GM19238 (cell line): Measurements from ENCODE around the gene RIF1.
"Not testable (repeated sequence)": the region's sequence is repeated elsewhere in the genome, so short reads cannot be mapped to it uniquely, and the experiment has no call there.

Source experiments
- DNase-seq: peaks from one replicate; pipeline ENCODE4 v3.0.0; 2011; ENCODE audit warnings: low spot score; ENCODE audit not compliant: insufficient read length

Gene RIF1

DNA sequence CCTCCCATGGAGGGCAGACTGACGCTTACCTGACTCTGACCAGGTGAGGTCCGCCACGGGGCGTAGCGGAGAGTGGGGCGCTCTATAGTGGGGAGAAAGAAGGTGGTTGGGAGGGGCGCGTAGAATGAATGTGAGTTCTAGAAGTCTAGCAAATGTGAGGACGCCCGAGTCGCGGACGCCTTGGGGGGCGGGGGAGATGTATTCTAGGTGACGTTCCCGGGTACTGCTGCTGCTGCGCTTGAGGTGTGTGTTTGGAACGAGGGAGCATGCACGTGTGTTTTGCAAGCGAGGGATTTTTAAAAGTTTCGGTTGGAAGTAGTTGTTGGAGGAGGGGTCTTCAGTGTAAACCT is 758 bp downstream of the RIF1 start:
- peak; percentile 32 for DNase-seq

DNA sequence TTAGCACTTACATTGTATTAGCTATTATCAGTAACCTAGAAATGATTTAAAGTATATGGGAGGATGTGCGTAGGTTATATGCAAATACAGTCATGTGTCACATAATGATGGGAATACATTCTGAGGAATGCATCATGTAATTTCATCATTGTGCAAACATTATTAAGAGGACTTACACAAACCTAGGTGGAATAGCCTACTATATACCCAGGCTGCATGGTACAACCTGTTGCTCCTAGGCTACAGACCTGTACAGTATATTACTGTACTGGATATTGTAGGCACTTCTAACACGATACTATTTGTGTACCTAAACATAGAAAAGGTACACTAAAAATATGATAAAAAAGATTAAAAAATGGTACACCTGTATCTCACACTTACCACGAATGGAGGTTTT is 7.9 kb downstream of the RIF1 start:
- no peak for DNase-seq

DNA sequence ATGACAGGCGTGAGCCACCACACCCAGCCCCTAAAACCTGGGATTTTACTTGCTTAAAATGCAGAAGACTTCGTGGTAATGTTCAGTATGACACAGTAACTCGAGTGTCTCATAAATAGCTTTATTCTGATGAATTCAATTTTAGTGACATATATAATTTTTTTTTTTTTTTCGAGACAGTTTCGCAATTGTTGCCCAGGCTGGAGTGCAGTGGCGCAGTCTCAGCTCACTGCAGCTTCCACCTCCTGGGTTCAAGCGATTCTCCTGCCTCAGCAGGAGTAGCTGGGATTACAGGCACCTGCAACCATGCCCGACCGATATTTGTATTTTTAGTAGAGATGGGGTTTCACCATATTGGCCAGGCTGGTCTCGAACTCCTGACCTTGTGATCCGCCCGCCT is 12.0 kb downstream of the RIF1 start:
- DNase-seq: not testable (repeated sequence)

DNA sequence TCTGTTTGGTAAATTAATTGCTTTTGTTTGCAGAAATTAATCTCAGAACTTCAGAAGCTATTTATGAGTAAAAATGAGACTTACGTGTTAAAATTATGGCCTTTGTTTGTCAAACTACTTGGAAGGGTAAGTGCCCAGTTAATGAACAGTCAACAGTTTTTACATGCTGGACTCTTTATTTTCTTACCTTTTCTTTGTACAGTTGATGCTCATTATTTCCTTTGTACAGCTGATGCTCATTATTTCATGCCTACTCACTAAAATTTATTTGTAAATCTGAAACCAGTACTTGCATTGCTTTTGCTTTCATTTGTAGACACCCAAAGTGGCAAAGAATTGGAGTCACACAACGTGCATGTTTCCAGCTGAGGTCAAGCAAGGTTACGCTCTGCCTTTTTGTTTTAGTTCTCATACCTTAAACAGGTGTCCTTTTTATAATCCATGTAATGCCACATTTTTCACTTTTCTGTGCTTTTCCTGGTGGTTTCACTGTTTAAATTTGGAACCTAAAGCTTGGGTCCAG is 13.3 kb downstream of the RIF1 start:
- peak; percentile 9 for DNase-seq

DNA sequence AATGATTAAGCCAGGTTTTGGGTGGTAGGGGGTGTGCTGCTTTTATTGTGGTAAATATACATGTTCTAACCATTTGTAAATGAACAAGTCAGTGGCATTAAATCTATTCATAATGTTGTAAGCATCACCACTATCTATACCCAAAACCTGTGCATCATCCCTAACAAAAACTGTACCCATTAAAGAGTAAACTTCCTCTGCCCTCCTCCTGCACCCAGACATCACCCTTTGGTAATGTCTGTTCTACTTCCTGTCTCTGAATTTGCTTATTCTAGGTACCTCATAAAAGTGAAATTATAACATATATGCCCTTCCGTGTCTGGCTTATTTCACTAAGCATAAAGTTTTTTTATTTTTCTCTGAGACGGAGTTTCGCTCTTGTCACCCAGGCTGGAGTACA is 14.1 kb downstream of the RIF1 start:
- no peak for DNase-seq

DNA sequence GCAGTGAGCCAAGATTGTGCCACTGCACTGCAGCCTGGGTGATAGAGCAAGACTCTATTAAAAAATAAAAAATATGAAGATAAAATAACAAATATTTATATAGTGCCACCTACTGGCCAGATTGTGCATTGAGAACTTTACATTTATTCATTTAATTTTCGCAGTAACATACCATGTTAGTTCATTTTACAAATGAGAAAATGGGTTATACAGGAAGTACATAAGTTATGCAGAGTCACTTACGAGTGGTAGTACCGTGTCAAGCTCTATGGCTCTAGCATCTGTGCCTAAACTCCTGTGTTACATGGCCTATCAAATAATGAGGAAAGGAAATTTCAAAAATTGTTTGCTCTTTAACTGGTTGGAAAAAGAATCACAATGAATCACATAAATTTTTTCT is 27.9 kb downstream of the RIF1 start:
- no peak for DNase-seq

DNA sequence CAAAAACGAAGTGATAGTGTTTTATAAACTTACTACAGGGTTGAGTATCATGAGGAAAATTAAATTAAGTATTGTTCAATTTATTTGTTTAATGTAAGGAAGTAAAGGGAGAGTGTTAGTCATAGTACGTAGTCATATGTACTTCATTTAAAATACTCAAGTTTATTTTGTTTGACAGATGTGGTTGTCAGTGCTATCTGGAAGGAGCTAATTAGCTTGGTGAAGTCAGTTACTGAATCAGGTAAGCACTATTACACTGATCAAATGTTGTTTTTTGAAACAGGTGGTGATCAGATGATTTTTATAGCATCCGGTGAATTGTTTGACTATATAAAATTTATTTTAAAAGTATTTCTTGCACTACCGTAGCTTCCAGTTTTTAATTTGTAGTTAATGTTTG is 28.8 kb downstream of the RIF1 start:
- no peak for DNase-seq

DNA sequence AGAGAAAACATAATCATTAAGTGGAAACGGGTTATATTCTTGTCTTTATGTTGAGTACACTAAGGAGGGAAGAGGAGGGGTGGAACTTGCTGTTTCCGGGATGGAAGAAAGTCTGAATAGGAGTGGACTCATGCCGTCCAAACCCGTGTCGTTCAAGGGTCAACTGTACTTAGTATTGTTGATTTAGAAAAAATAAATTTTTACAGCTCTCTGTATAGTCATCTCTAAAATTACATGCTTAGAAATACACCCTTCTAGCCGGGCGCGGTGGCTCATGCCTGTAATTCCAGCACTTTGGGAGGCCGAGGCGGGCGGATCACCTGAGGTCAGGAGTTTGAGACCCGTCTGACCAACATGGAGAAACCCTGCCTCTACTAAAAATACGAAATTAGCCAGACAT is 29.4 kb downstream of the RIF1 start:
- no peak for DNase-seq

DNA sequence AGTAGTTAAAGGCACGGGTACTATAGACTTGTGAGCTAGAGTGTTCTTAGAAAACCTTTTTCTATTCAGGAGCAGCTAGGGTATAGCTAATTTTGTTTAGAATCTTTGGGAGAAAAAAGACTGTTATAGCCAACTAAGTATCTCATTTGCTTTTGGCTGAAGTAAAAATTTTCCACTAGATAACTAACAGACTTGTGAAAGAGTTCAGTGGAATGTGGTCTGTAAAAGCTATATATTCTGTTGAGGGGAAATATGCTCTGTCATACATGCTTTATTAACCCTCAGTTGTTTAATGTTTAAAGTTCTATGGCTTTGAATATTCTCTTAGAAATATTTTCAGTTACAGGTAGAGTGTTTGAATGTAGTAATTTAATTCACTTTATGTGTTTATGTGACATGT is 49.7 kb downstream of the RIF1 start:
- DNase-seq: no peak

DNA sequence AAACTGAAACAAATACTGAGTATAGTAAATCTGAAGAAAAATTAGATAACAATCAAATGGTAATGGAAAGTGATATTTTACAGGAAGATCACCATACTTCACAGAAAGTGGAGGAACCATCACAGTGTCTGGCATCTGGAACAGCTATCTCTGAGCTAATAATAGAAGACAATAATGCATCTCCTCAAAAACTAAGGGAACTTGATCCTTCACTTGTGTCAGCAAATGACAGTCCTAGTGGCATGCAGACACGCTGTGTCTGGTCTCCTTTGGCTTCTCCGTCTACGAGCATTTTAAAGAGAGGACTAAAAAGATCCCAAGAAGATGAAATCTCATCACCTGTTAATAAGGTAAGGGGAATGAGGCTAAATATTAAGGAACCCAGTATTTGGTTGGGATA is 56.1 kb downstream of the RIF1 start:
- no peak for DNase-seq

DNA sequence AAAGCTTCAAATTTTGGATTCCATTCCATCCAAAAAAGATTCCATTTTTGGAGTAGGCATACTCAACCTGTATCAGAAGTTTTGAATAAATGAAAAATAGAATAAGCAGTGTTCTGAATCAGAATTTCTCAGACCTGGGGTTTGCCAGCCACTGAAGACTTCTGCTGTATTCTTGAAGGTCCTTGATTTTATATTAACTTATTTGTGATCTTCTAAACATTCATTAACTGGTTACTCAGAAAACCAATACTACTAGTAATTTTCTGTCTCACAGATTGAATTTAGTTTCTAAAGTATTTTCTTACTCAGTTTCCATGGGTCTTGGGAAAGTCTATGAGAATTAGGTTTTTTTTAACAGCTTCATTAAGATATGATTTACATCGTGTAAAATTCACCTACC is 60.9 kb downstream of the RIF1 start:
- DNase-seq: no peak

DNA sequence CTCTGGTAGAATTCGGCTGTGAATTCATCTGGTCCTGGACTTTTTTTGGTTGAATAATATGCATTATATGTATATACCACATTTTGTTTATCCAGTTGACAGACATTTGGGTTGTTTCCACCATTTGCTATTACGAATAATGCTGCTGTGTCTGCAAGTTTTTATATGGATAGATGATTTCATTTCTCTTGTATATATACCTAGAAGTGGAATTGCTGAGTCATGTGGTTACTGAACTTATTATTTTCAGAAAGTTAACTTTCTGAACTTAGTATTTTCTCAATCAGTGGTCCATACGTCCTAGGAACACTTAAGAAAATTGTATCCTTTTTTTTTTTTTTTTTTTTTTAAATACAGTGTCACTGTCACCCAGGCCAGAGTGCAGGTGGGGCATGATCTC is 63.3 kb downstream of the RIF1 start:
- no peak for DNase-seq

DNA sequence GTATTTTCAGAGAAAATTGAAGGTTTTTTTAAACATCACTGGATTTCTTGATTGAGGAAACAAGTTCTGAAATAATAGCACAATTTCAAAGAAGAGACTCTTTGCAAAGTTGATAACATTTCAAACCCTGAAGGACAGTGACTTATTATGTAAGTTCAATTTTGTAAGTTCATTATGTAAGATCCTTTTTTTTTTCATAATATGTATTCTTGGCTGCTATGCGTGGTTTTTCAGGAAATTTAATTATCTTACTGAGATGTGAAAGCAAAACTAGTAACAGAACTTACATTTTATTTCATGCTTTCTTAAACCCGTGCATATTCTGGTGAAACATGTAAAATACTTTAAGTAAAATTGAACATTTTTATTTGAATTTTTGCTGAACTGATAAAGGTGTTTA is 65.4 kb downstream of the RIF1 start:
- no peak for DNase-seq

DNA sequence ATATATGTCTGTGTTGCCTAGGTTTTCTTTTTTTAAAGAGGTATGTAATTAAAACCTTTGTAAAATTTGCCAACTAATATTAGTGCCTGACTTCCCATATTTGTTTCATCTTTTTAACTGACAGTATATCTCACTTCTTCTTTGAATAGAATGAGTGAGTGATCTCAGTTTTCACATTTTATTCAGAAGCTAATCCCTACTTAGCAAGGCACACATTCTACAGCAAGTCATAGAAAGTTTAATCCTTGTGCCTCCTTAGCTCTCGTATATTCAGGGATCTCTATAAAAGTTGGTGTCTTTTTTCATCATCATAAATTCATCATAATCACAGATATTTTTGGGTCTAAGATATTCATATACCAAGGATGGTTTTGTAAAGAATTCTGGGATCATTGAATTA is 66.6 kb downstream of the RIF1 start:
- DNase-seq: no peak

DNA sequence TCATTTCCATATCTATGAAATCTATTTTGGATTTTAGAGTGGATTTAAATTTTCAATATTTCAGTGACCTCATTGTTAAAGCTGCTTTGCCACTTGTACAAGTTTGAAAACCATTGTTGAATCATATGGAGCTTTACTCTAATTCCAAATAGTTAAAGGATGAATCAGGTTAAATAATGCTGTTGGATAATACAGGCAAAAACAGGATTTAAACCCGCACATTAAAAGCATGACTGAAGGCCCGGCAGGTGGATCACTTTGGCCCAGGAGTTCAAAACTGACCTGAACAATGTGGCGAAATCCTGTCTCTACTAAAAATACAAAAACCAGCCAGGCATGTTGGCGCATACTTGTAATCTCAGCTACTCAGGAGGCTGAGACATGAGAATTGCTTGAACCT is 68.3 kb downstream of the RIF1 start:
- DNase-seq: no peak

DNA sequence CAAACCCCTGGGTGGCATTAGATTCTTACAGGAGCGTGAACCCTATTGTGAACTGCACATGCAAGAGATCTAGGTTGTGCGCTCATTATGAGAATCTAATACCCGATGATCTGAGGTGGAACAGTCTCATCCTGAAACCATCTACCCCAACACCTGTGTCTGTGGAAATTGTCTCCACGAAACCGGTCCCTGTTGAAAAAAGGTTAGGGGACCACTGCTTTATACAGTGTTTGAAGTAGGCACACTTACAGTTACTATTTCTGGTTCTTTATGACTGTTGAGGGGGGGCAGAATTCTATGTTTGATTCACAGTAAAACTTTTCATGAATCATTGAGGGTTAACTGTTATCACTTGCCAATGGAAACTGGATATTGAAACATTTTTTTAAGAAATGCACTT is 72.0 kb downstream of the RIF1 start:
- no peak for DNase-seq

DNA sequence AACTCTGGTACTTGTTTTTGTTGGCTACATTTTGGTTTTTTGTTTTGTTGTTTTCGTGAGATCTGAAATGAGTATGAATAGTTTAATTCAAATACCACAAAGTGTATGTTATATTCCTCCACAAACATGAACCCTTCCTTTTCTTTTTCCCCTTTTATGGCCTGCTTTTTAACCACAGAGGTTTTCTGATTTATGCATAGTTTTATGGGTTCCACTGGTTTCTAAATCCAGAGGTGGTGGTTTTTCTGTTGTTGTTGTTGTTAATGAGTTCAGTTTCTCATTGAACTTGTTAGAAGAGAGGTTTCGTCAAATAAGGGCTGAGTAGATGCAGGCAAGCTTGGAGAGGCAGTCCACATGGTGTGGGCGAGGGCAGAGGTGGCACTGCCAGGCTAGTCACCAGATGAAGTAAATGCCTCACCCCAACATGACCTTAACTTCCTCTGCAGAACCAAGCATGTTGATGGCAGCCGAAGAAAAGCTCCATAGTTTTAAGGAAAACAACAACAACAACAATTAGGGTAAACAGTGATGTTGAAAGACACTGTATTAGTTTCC is 72.5 kb downstream of the RIF1 start:
- no peak for DNase-seq

DNA sequence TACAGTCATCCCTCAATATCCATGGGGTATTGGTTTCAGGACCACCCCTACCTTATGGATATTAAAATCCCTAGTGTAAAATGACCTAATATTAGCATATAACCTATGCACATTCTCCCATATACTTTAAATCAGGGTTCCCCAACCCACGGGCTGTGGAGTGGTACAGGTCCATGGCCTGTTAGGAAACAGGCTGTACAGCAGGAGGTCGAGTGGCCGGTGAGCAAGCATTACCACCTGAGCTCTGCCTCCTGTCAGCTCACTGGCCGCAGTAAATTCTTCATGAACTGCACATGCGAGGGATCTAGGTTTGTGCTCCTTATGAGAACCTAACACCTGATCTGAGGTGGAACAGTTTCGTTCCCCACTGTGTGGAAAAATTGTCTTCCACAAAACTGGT is 73.8 kb downstream of the RIF1 start:
- DNase-seq: no peak

DNA sequence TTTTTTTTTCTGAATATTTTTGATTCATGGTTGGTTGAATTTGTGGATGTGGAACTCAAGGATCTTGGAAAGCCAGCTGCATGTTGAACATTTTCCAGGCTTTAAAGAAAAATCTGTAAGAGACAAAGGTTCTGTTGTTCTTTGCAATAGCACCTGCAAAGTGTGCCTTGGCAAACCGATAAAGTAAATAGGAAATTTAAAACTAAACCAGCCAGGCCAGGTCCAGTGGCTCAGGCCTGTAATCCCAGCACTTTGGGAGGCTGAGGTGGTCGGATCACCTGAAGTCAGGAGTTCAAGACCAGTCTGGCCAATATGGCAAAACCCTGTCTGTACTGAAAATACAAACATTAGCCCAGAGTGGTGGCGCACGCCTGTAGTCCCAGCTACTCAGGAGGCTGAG is 74.4 kb downstream of the RIF1 start:
- DNase-seq: no peak

DNA sequence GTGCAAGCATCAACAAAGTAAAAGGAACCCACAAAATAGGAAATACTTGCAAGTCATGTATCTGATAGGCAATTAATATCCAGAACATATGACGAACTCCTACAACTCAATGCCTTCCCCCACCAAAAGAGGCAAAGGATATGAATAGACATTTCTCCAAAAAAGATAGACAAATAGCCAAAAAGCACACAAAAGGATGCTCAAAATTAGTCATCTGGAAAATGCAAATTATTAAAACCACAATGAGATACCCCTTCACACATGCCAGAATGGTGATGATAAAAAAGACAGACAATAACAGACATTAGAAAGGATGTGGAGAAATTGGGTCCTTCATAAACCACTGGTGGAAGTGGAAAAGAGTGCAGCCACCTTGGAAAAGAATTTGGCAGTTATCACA is 76.4 kb downstream of the RIF1 start:
- no peak for DNase-seq

DNA sequence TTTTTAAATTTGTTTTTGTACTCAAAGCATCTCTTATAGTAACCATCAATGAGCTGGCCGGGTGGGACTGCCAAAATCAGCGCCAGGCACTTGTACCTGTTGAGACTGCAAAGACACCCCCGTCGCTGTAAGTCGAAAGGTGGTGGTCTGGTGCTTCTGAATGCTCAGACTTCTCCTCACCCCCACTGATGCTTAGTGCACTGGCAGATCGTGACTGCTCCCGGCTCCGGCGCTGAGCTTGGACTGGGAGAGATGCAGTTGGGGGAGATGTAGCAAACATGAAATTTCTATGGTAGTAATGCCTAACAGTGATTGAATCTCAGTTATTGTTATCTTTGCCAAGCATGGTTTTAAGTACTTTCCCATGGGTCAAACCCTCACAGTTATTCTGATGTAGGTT is 80.6 kb downstream of the RIF1 start:
- DNase-seq: no peak

DNA sequence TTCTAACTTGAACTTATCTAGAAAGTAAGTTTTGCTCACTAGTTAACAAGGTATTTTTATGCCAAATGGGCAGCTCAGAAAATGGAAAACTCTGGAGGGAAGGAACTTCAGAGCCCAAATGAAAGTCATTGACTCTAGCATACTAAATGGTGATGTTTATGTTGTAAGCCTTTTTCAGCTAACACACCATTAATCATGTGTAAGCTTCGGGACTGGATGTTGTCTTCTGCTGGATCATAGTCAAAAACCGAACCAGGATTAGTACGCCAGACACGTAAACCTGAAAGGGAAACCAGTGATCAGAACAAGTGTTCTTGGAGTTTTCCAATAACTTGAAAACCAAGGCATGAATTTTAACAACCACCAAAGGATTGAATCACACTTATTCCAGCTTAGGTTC is 81.8 kb downstream of the RIF1 start:
- DNase-seq: no peak

DNA sequence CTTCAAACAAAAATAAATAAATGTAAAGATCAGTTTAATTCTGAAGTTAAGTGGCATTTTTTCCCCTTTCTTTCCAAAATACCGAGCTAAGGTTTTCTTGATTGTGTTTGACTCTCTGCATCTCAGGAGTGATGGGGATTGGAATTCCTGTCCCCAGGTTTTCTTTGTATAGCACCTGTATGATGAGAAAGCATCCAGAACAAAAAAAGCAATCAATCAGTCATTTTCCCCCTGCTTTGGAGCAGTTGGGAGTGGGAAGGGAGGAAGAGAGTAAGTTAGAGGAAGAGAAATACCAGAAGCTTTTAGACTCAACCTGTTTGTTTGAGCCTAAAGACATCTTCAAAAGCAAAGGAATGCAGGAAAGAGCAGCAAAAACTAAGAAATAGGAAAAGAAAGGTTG is 88.5 kb downstream of the RIF1 start:
- no peak for DNase-seq

DNA sequence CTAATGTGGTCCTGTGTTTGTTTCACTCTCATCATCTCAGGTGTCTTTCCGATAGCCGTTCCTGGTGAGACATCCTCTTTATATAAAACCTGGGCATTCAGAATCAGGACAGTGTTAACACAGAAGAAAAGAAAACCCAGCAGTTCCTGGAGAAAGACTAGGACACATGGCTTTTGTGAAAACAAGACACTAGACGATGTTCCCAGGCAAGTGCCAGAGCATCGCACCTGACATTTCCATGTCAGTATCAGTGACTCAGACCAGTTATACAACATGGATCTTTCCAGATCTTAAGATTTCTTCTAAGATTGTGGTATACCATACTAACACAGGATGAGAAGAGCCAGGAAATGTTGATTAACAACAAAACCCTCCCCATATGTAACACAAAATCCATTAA is 96.5 kb downstream of the RIF1 start:
- no peak for DNase-seq
